ENCODE measurements around the gene NRP1. TPM values are rescaled to one million over a fixed set of nuclear protein-coding genes. Genes with fewer than 3 reads are reported as not detected.

The NRP1 gene
- total RNA-seq, 1 donor, result 197 TPM

DNA sequence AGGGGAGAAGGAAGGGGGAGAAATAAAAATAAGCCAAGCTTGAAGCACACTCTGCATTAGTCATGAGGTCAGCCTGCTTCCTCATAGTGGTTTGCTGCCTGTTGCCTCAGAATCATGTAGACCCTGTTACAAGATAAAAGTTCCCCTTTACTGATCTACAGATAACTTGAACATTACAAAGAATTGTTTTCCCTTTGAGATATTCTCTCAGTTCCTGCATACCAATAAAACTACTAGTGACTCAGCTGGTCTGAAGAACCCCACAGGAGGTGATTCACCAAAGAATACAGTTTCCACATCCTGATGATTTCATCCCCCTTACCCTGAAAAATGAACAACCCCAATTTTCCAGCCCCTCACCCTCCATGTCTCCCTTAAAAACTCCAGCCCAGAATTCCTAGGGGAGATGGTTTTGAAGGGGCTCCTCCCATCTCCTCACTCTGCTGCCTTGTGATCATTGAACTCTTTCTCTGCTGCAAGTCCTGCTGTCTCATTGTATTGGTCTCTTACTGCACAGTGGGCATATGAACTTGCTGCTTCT lies 31.5 kb upstream of the NRP1 start:
- no peak overlapping the region for H3K4me3 ChIP-seq (ENCODE audit: low read depth, low read length)
- peak; percentile 83 for DNase-seq (ENCODE audit: low read depth)
- TF ChIP-seq, protein P1, sequence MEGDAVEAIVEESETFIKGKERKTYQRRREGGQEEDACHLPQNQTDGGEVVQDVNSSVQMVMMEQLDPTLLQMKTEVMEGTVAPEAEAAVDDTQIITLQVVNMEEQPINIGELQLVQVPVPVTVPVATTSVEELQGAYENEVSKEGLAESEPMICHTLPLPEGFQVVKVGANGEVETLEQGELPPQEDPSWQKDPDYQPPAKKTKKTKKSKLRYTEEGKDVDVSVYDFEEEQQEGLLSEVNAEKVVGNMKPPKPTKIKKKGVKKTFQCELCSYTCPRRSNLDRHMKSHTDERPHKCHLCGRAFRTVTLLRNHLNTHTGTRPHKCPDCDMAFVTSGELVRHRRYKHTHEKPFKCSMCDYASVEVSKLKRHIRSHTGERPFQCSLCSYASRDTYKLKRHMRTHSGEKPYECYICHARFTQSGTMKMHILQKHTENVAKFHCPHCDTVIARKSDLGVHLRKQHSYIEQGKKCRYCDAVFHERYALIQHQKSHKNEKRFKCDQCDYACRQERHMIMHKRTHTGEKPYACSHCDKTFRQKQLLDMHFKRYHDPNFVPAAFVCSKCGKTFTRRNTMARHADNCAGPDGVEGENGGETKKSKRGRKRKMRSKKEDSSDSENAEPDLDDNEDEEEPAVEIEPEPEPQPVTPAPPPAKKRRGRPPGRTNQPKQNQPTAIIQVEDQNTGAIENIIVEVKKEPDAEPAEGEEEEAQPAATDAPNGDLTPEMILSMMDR (IDR thresholded peaks at IDR 0.05; ENCODE audit: insufficient read depth, low read depth, low read length), result no peak

DNA sequence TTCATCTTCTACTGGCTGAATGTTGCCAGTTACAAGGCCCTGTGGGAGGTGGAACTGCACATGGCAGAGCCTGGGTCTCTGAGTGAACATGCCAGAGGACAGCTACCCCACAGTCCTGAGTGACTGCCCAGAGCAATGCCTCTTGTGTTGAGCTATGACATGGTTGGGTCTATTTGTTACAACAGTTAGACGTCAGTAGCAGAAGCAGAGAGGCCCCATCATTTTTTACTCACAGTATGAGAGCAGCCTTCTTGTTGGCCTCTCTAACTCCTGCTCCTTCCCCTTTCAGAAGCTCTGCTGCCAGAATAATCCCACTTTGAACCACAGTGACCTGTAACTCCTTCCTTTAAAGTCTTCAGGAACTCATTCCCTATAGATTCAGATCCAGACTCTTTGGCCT lies 30.8 kb upstream of the NRP1 start:
- TF ChIP-seq, protein P1 (IDR thresholded peaks at IDR 0.05; ENCODE audit: insufficient read depth, low read depth, low read length), result no peak
- no peak for DNase-seq (ENCODE audit: low read depth)
- no peak overlapping the region for H3K4me3 ChIP-seq (ENCODE audit: low read depth, low read length)

GRCh38 chr10:33363106-33363505 lies 28.6 kb upstream of the NRP1 start:
- TF ChIP-seq, protein P1 (IDR thresholded peaks at IDR 0.05; ENCODE audit: insufficient read depth, low read depth, low read length), result no peak
- DNase-seq (ENCODE audit: low read depth), result no peak
- no peak overlapping the region for H3K4me3 ChIP-seq (ENCODE audit: low read depth, low read length)

- no peak overlapping the region for H3K4me3 ChIP-seq (ENCODE audit: low read depth, low read length)
- no peak for DNase-seq (ENCODE audit: low read depth)
- TF ChIP-seq, protein P1 (IDR thresholded peaks at IDR 0.05; ENCODE audit: insufficient read depth, low read depth, low read length), result no peak
Measured at GRCh38 chr10:33358016-33358415, 23.5 kb upstream of the NRP1 start.

DNA sequence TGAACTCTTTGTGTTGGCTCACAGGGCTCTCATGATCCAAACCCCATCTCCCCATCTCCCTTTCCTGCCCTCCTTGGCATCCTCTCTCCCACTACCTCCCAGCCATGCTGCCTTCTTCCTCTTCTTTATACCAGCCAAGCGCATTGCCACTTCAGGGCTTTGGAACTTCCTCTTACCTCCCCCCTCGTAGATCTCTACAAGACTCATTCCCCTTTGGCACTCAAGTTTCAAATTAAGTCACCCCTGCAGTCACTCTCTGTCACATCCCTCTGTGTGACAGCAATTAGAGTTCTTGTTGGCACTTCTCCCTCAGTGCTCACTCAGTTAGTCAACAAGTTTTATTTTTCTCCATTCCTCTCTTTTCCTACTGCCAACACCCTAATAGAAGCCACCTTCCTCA lies 20.8 kb upstream of the NRP1 start:
- no peak for DNase-seq (ENCODE audit: low read depth)
- H3K4me3 ChIP-seq (ENCODE audit: low read depth, low read length), result no peak overlapping the region
- TF ChIP-seq, protein P1 (IDR thresholded peaks at IDR 0.05; ENCODE audit: insufficient read depth, low read depth, low read length), result no peak

DNA sequence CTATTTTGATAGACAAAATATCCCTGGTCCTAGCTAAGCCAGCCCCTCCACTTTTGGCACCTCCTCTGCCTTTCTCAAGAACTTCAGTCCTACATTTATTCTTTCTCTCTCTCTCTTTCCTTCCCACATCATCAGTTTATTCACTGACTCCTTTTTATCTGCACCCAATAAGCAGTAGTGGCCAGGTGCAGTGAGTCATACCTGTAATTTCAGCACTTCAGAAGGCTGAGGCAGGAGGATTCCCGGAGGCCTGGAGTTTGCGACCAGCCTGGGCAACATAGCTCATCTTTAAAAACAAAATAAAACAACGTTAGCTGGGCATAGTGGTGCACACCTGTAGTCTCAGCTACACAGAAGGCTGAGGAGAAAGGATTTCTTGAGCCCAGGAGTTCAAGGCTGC lies 19.4 kb upstream of the NRP1 start:
- no peak overlapping the region for H3K4me3 ChIP-seq (ENCODE audit: low read depth, low read length)
- TF ChIP-seq, protein P1 (IDR thresholded peaks at IDR 0.05; ENCODE audit: insufficient read depth, low read depth, low read length), result no peak
- no peak for DNase-seq (ENCODE audit: low read depth)

GRCh38 chr10:33353334-33353733 lies 18.9 kb upstream of the NRP1 start:
- no peak overlapping the region for H3K4me3 ChIP-seq (ENCODE audit: low read depth, low read length)
- DNase-seq (ENCODE audit: low read depth), result no peak
- TF ChIP-seq, protein P1 (IDR thresholded peaks at IDR 0.05; ENCODE audit: insufficient read depth, low read depth, low read length), result no peak
